ENCODE measurements around the gene TACC2. TPM values are rescaled to one million over a fixed set of nuclear protein-coding genes. Genes with fewer than 3 reads are reported as not detected.
A peak's percentile ranks its signal among the peaks of the same experiment; 100 is the strongest.
"Not testable (repeated sequence)": the region's sequence is repeated elsewhere in the genome, so short reads cannot be mapped to it uniquely, and the experiment has no call there.

TACC2 gene
- total RNA-seq, 2 donors from 2014 or later: 247 to 286 TPM

GRCh38 chr10:122010405-122011050 lies 21.6 kb downstream of the TACC2 start:
- TF ChIP-seq, protein P1, sequence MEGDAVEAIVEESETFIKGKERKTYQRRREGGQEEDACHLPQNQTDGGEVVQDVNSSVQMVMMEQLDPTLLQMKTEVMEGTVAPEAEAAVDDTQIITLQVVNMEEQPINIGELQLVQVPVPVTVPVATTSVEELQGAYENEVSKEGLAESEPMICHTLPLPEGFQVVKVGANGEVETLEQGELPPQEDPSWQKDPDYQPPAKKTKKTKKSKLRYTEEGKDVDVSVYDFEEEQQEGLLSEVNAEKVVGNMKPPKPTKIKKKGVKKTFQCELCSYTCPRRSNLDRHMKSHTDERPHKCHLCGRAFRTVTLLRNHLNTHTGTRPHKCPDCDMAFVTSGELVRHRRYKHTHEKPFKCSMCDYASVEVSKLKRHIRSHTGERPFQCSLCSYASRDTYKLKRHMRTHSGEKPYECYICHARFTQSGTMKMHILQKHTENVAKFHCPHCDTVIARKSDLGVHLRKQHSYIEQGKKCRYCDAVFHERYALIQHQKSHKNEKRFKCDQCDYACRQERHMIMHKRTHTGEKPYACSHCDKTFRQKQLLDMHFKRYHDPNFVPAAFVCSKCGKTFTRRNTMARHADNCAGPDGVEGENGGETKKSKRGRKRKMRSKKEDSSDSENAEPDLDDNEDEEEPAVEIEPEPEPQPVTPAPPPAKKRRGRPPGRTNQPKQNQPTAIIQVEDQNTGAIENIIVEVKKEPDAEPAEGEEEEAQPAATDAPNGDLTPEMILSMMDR (IDR thresholded peaks at IDR 0.05): no peak
- no peaks in the 10 kb centered on the region for H3K27me3 ChIP-seq
- H3K4me1 ChIP-seq: peaks cover 0 to 37% of the 10 kb centered on the region in 2 donors
- H3K36me3 ChIP-seq: no peaks in the 10 kb centered on the region
- H3K27ac ChIP-seq: peak overlapping the region; percentile 72 to 90
- no peaks in the 10 kb centered on the region for H3K9me3 ChIP-seq
- H3K4me3 ChIP-seq: no peak overlapping the region
- no peak for DNase-seq (ENCODE audit: low spot score)

DNA sequence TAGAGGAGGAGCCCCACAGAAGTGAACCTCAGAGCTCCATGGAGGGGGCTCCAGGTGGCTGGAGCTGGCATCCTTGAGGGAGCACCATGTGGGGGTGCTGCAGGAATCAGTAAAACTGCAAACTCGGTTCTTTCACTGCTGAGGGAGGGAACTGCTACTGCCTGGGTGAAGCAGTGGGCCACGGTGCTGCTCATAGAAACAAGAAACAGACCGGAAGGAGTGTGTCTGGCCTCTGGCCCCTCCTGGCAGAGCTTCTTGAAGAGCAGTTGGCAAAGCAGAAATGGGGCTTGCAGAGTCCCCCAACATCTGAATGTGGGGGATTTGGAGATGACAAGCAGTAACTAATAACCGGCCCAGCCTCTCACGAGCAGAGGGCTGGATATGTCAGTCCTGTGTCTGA lies 23.8 kb downstream of the TACC2 start:
- peaks cover 0 to 37% of the 10 kb centered on the region in 2 donors for H3K4me1 ChIP-seq

DNA sequence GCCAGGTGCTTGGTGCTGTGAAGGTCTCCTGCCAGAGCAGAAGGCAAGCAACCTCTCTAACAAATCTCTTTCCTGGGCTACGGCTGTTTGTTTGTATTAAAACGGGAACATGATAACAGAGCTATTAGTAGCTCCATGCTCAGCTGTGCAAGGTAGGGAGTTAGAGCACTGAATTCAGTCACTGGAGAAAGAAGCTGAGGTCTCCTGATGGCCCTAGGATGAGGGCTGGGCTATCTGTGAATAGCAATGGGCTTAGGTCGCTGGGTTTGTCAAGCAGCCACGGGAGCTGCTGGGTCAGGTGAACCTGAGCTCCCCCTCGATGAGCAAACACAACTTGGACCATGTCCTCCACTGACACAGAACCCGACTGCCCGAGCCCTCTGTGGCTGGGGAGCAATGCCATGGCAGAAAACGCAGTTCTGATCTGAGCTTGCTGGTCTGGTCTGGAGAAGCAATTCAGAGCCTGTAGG lies 24.4 kb downstream of the TACC2 start:
- H3K27me3 ChIP-seq: no peaks in the 10 kb centered on the region
- no peaks in the 10 kb centered on the region for H3K9me3 ChIP-seq
- peak overlapping the region; percentile 72 to 90 for H3K27ac ChIP-seq
- H3K36me3 ChIP-seq: no peaks in the 10 kb centered on the region
- H3K4me1 ChIP-seq: peaks cover 0 to 40% of the 10 kb centered on the region in 2 donors
- TF ChIP-seq, protein P1 (IDR thresholded peaks at IDR 0.05): no peak
- no peak overlapping the region for H3K4me3 ChIP-seq
- no peak for DNase-seq (ENCODE audit: low spot score)

More for the DNA sequence above, 23.8 kb downstream of the TACC2 start:
- peak overlapping the region; percentile 72 to 90 for H3K27ac ChIP-seq
- H3K4me3 ChIP-seq: no peak overlapping the region
- no peaks in the 10 kb centered on the region for H3K9me3 ChIP-seq
- no peaks in the 10 kb centered on the region for H3K36me3 ChIP-seq
- no peak for DNase-seq (ENCODE audit: low spot score)
- no peaks in the 10 kb centered on the region for H3K27me3 ChIP-seq
- TF ChIP-seq, protein P1 (IDR thresholded peaks at IDR 0.05): no peak

DNA sequence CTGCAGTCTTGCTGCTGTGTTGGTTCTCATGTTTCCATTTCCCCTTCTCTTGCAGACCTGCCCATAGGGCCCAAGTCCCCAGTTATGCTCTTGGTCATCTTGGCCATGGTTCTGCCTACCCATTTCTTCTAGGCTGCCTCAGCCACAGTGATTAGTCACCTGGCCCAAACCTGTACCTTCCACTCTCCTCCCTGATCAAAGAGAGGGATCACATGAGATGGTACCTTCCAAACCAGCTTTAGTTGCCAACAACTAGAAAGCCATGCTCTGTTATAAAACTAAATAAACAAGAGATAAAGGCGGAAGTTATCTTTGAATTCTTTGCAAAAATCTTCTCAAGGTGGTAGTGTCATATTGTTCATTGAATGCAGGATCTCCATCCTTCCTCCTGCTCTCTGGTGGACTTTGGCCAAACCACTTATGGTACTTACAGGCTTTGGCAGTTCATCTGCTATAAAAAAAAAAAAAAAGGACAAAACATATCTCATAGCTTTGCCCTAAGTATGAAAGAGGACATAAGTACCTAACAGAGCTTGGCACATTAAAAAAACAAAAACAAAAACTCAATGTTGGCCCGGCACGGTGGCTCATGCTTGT lies 25.8 kb downstream of the TACC2 start:
- DNase-seq (ENCODE audit: low spot score): no peak
- H3K9me3 ChIP-seq: no peaks in the 10 kb centered on the region
- TF ChIP-seq, protein P1 (IDR thresholded peaks at IDR 0.05): no peak
- H3K36me3 ChIP-seq: no peaks in the 10 kb centered on the region
- H3K4me1 ChIP-seq: peaks cover 0 to 45% of the 10 kb centered on the region in 2 donors
- H3K27ac ChIP-seq: peak overlapping the region; percentile 72 to 90
- no peak overlapping the region for H3K4me3 ChIP-seq
- no peaks in the 10 kb centered on the region for H3K27me3 ChIP-seq

DNA sequence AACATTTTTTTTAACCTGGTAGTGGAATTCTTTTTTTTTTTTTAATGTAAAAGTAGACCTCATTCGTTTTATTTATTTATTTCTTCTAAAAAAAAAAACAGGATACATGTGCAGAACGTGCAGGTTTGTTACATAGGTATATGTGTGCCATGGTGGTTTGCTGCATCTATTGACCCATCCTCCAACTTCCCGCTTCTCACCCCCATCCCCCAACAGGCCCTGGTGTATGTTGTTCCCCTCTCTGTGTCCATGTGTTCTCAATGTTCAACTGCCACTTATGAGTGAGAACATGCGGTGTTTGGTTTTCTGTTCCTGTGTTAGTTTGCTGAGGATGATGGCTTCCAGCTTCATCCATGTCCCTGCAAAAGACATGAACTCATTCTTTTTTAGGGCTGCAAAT lies 29.0 kb downstream of the TACC2 start:
- not testable (repeated sequence) for H3K27me3 ChIP-seq; H3K9me3 ChIP-seq; DNase-seq (ENCODE audit: low spot score); H3K4me3 ChIP-seq; H3K36me3 ChIP-seq
- H3K4me1 ChIP-seq: peaks cover 0 to 24% of the 10 kb centered on the region in 2 donors
- peak overlapping the region; percentile 71 to 87 for H3K27ac ChIP-seq

DNA sequence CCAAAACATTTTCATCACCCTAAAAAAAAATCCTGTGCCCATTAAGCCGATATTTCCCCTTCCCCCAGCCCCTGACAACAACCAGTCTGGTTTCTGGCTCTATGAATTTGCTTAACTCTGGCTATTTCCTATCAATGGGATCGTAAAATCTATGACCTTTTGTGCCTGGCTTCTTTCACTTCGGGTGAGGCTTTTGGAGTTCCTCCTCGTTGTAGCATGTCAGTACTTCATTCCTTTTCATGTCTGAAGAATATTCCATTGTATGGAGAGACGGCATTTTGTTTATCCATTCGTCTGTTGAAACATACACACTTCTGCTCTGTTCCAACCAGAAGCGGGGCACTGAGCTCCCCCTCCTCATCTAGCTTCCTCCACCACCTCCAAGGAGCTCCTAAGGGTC lies 29.5 kb downstream of the TACC2 start:
- H3K36me3 ChIP-seq: peaks cover 14% of the 10 kb centered on the region
- peak overlapping the region; percentile 71 to 87 for H3K27ac ChIP-seq
- H3K4me1 ChIP-seq: peaks cover 0 to 22% of the 10 kb centered on the region in 2 donors
- H3K27me3 ChIP-seq: no peaks in the 10 kb centered on the region
- peak overlapping the region in 1 of 2 donors; percentile 22 for H3K4me3 ChIP-seq
- H3K9me3 ChIP-seq: no peaks in the 10 kb centered on the region
- no peak for DNase-seq (ENCODE audit: low spot score)
- TF ChIP-seq, protein P1 (IDR thresholded peaks at IDR 0.05): no peak
